Muscle of arm (tissue), 12 donors: ENCODE measurements around the gene GAS7. TPM values are rescaled to one million over a fixed set of nuclear protein-coding genes. Genes with fewer than 3 reads are reported as not detected.

Source experiments
- DNase-seq: peaks from one replicate; pipeline ENCODE4 v3.0.0-alpha.2; 2013
- polyA plus RNA-seq, 12 donors: library from polyadenylated mRNA; unstranded; fragments of 120-200 nt; gene quantifications; one replicate each; pipeline ENCODE4 v1.2.1, GENCODE V29; 2013; ENCODE audit not compliant: insufficient read length in 12 of 12

Gene GAS7
- polyA plus RNA-seq, 12 donors: 49.1 to 97.0 (median 61.1) TPM; not detected in 1

DNA sequence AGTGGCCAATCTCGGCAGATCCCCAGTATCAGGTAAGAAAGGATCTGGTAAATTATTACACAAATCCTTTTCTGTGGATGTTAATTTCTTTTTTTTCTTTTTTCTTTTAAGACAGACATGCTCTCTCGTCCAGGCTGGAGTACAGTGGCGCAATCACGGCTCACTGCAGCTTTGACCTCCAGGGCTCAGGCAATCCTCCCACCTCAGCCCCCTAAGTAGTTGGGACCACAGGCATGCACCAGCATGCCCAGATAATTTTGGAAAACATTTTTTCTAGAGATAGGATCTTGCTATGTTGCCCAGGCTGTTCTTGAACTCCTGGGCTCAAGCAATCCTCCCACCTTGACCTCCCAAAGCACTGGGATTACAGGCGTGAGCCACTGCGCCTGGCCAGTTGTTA is 54.0 kb downstream of the GAS7 start:
- no peak for DNase-seq

- no peak for DNase-seq
Observed at GRCh38 chr17:10141436-10141835, 57.0 kb downstream of the GAS7 start.

- no peak for DNase-seq
Observed at GRCh38 chr17:10139577-10139976, 58.8 kb downstream of the GAS7 start.

GRCh38 chr17:10136258-10136981 is 62.0 kb downstream of the GAS7 start:
- DNase-seq: peak; percentile 77

DNA sequence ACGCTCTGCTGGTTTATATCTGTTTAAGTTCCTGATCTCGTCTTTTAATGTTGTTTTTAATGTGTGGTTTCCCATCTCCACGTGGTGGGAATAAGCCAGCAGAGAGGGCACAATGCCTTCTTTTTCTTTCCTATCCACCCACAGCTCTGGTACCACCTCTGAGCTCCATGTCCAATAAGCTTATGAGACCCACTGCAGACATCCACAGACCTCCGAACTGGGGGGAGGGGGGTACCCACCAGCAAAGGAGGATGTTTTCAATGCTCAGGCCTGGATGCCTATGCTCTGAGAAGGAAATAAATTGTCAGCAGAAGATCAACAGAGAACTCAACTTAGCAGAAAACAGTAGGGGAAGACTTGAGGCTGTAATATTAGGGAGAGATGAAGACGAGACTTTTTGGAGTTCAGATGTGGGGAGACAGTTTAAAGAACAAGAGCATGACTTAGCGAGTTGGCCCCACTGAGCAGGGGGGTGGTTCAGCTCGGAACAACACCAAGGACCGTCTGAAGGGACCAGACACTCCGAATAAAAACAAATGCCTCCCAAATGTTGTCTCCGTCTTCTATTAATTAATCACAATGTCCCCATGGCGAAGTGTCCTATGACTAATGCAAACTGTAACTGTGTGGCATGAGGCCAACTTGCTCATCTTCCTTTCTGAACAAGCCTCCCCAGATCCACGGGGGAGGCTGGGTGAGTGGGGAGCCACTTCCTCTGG is 62.7 kb downstream of the GAS7 start:
- DNase-seq: no peak

DNA sequence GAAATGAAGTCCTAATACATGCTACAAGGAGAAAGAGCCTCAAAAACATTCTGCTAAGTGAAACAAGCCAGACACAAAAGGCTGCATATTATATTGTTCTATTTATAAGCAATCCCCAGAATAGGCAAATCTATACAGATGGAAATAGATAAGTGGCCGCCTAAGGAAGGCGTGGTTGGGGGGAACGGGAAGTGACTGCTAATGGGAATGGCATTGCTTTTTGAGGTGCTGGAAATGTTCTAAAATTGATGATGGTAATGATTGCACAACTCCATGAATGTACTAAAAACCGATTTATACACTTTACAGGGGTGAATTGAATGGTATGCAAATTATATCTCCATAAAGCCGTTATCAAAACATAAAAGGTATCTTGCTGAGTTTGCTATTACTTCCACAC is 67.7 kb downstream of the GAS7 start:
- DNase-seq: no peak

DNA sequence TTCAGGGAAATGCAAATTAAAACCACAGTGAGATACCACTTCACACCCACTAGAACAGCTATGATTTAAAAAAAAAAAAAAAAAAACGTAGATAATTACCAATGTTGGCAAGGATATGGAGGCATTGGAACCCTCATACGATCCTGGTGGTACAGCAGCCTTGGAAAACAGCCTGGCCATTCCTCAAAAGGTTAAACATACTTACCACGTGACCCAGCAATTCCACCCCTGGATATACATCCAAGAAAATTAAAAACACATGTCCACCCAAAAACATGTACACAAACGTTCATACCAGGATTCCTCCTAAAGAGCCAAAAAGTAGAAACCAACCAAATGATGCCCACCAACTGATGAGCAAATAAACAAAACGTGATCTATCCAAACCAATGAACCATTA is 68.1 kb downstream of the GAS7 start:
- DNase-seq: no peak

GRCh38 chr17:10127819-10128425 is 70.5 kb downstream of the GAS7 start:
- peak; percentile 87 for DNase-seq

- peak; percentile 57 for DNase-seq
Observed at GRCh38 chr17:10126616-10127501, 71.5 kb downstream of the GAS7 start.

DNA sequence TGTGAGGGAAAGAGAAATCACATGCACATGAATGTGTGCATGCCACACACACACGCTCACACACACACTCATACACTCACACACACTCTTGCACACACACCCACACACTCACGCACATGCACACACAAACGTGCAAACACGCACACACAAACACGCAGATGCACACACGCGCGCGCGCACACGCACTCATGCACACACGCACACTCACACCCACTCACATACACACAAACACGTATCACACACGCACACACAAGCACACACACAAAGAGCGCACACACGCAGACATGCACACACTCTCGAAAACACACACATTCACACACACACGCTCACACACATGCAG is 72.2 kb downstream of the GAS7 start:
- no peak for DNase-seq

- peak; percentile 55 for DNase-seq
Observed at GRCh38 chr17:10125531-10126275, 72.7 kb downstream of the GAS7 start.

- DNase-seq: no peak
Observed at GRCh38 chr17:10123093-10123492, 75.3 kb downstream of the GAS7 start.

DNA sequence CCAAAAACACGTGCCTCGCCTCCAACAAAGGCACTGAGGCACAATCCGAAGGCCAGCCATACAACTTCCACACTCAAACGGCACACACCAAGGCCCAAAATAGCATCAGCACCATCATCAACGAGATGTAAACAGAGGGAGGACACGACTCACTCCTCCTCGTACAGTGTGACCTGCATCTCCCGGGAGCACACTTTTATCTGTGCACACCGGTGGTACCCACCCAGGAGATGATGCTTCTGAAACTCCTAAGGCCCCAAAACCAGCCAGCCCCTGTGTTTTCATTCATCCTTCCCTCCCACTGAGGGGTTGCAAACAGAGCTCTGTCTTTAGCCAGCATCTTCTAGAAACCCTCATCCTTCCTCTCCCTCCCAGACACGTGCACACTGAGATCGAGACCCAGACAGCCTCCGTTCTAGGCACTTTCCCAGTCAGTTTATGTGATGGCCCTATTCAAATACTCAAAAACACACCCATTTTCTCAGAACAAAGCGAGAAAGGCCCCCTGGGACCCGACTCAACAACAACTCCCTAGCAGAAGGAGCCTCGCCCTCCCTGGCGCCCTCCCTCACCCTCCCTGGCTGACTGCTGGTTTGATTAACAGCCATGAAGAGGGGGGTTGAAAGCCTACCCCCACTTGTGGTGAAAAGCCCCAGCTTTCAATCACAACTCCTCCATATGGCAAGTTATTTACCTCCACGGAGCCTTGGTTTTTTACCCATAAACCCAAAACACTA is 76.3 kb downstream of the GAS7 start:
- DNase-seq: no peak

DNA sequence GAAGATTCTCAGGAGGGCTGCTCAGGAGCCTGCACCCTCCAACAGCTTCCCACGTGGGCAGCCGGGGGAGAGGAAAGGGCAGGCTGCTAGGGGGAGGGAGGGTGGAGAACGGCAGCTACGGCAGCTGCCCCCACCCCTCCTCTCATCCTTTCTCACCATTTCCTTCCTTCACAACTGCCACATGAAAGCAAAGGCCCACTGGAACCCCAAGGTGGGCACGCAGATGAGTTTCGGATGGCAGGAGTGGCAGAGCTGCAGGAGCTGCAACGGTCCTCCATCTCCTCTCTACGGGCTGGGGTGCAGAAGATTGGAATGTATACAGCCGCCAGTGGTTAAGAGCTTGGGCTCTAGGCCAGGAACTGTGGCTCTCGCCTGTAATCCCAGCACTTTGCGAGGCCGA is 77.7 kb downstream of the GAS7 start:
- DNase-seq: no peak

GRCh38 chr17:10120109-10120485 is 78.3 kb downstream of the GAS7 start:
- DNase-seq: no peak

DNA sequence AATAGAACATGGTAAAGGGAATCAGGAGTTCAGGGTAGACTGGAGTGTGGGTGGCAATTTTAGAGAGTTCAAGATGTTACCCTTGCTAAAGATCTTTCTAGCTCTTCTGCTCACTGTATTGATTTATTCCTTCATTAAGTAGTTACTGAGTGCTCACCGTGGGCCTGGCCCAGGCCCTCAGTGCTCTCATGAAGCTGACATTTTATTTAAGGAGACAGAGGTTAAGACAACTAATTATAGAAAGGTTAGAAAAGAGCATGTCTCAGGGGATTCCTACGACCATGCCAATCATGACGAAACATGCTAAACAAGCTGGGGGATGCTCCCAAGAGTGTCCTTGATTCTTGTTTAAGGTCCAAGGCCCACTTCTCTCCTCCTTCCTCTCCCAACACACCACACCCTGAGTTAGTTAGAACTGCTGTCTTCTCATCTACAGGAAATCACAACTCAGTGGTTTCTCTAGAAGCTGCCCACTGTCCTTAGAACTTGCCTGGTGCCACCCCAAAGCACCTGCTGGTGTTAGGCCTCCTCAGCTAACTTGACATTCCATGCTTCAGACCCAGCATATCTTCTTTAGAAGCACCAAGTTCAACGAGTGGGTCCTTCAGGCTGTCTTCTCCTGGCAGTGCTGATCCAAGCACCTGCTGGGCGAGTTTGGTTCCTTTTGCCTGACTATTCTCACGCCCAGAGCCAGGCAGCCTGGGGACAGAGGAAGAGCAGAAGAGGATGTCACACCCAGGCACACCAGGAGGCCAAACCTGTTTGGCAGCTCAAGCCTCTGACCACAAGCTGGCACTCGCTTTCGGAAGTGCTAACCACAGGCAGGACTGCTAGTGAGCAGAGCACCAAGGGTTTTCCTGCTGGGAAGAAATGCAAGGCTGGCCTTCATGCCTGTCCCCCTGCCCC is 79.0 kb downstream of the GAS7 start:
- DNase-seq: no peak

GRCh38 chr17:10118788-10119130 is 79.6 kb downstream of the GAS7 start:
- no peak for DNase-seq

- no peak for DNase-seq
Observed at GRCh38 chr17:10117581-10118001, 80.8 kb downstream of the GAS7 start.

DNA sequence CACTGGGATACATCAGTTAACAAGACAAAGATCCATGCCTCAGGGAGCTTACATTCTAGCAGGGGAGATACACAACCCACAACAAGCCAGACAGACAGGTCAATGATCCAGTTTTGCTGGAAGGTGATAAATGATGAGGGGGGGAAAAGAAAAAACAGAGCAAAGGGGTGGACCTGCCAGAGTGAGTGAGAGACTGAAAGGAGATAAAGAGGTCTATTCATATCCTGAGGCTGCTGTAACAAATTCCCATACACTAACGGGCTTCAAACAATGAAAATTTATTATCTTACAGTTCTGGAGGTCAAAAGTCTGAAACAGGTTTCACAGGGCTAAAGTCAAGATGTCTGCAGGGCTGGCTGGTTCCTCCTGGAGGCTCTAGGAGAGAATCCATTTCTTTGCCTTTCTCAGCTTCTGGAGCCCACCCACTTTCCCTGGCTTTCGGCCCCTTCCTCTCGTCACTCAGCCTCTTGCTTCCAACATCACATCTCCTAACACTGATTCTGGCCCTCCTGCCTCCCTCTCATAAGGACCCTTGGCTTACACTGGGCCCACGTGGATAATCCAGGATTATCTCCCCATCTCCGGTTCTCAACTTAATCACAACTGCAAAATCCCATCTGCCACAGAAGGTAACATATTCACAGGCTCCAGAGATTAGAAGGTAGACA is 81.5 kb downstream of the GAS7 start:
- no peak for DNase-seq
